ENCODE data around the gene NTNG1. TPM values are rescaled to one million over a fixed set of nuclear protein-coding genes. Genes with fewer than 3 reads are reported as not detected.

The NTNG1 gene
- total and polyA plus RNA-seq, 10 of the 15 experiments (the other 5 are each of a cell fraction or from before 2014, with no cell fraction given) = 0.18 to 2.3 (median 1.1) TPM; not detected in 1

- TF ChIP-seq HDGF (IDR thresholded peaks at IDR 0.05) (no peak), DPF2 (IDR thresholded peaks at IDR 0.05) (no peak), IRF4 (IDR thresholded peaks at IDR 0.05; ENCODE audit: low read depth, low read length) (no peak), TARDBP (IDR thresholded peaks at IDR 0.05; ENCODE audit: borderline replicate concordance) (no peak), ZNF207 (IDR thresholded peaks at IDR 0.05; ENCODE audit: borderline replicate concordance) (no peak), KLF5 (IDR thresholded peaks at IDR 0.05; ENCODE audit: partially characterized antibody) (no peak), STAT1 (conservative IDR thresholded peaks at IDR 0.05) (no peak), SKIL (IDR thresholded peaks at IDR 0.05; ENCODE audit: low read depth, poor library complexity, severe bottlenecking) (no peak), CHD4 (IDR thresholded peaks at IDR 0.05) (no peak)
These were observed 28.8 kb downstream of the NTNG1 start (continued) for GRCh38 chr1:107169615-107170014.

GRCh38 chr1:107171333-107171732, 30.5 kb downstream of the NTNG1 start:
- ChIA-PET RAD21 (ENCODE audit: unreplicated experiment) (no interaction called here), POLR2A (no interaction called here), SMC1A (ENCODE audit: uncharacterized antibody, unreplicated experiment) (no interaction called here), CTCF (interaction anchor here (1.9 kb wide), 1 partner anchor 25 kb away, joined by 5 read pairs; no protein-coding TSS in a partner anchor)
- no peaks in the 10 kb centered on the region for H3K9me3 ChIP-seq (replicated peaks; ENCODE audit: control insufficient read depth, insufficient read depth, low read length)
- ATAC-seq (no peak), DNase-seq (ENCODE audit: low read depth, low spot score) (no peak), FAIRE-seq (no peak)
- no peaks in the 10 kb centered on the region for H3K4me1 ChIP-seq (ENCODE audit: control insufficient read depth, insufficient read depth, low read length)
- BruUV-seq (replicated peaks) = no TSS peak
- H4K20me1 ChIP-seq (ENCODE audit: control insufficient read depth, insufficient read depth) = no peaks in the 10 kb centered on the region
- H2AFZ ChIP-seq (ENCODE audit: control insufficient read depth, low read depth, low read length) = no peak overlapping the region
- no peak overlapping the region for H3K4me3 ChIP-seq
- no peaks in the 10 kb centered on the region for H3K27me3 ChIP-seq (replicated peaks in 1 of 2; ENCODE audit: control insufficient read depth in 2 of 2, insufficient read depth in 2 of 2, low read length in 1 of 2)
- WGBS (ENCODE audit: insufficient coverage, insufficient replicate concordance, low lambda C conversion rate, missing lambda C conversion rate) = 57% methylated on average over 5 of the region's 5 CpGs
- H3K9ac ChIP-seq (ENCODE audit: control insufficient read depth, insufficient read depth, low read length) = no peak overlapping the region
- no peak for TF ChIP-seq DPF2 (IDR thresholded peaks at IDR 0.05)
- intact Hi-C loops (cut with micrococcal nuclease; ENCODE audit: unreplicated experiment) = no loop called here
- no peak overlapping the region for H3K4me2 ChIP-seq (ENCODE audit: control insufficient read depth, insufficient read depth)
- no peaks in the 10 kb centered on the region for H3K79me2 ChIP-seq (ENCODE audit: control insufficient read depth, insufficient read depth, low read length)
- H3K36me3 ChIP-seq (ENCODE audit: control insufficient read depth in 2 of 2, insufficient read depth in 2 of 2, low read length in 1 of 2) = no peaks in the 10 kb centered on the region
- no peak overlapping the region for H3K27ac ChIP-seq (ENCODE audit: control insufficient read depth, insufficient read depth)
- in situ Hi-C loops (cut with MboI) = no loop called here
